ENCODE results near the gene KCNK15.

The KCNK15 gene

GRCh38 chr20:44770484-44771171 lies 25.0 kb downstream of the KCNK15 start:
- H3K4me3 ChIP-seq (ENCODE audit: low read depth, low read length): no peak overlapping the region
- in situ Hi-C loops (cut with HindIII; ENCODE audit: low sequenced_read_pairs): no loop called here
- DNase-seq (ENCODE audit: low read depth): no peak
- no peak for TF ChIP-seq CTCF (IDR thresholded peaks at IDR 0.05; ENCODE audit: low read depth, low read length, missing control alignments)

- TF ChIP-seq CTCF (IDR thresholded peaks at IDR 0.05; ENCODE audit: low read depth, low read length, missing control alignments): no peak
- in situ Hi-C loops (cut with HindIII; ENCODE audit: low sequenced_read_pairs): no loop called here
- DNase-seq (ENCODE audit: low read depth): no peak
- no peak overlapping the region for H3K4me3 ChIP-seq (ENCODE audit: low read depth, low read length)
These were observed 25.5 kb downstream of the KCNK15 start for GRCh38 chr20:44771172-44771535.

GRCh38 chr20:44772636-44773035 lies 27.0 kb downstream of the KCNK15 start:
- no peak for DNase-seq (ENCODE audit: low read depth)
- in situ Hi-C loops (cut with HindIII; ENCODE audit: low sequenced_read_pairs): no loop called here
- no peak for TF ChIP-seq CTCF (IDR thresholded peaks at IDR 0.05; ENCODE audit: low read depth, low read length, missing control alignments)
- H3K4me3 ChIP-seq (ENCODE audit: low read depth, low read length): no peak overlapping the region

- no peak for TF ChIP-seq CTCF (IDR thresholded peaks at IDR 0.05; ENCODE audit: low read depth, low read length, missing control alignments)
- DNase-seq (ENCODE audit: low read depth): no peak
- no peak overlapping the region for H3K4me3 ChIP-seq (ENCODE audit: low read depth, low read length)
- in situ Hi-C loops (cut with HindIII; ENCODE audit: low sequenced_read_pairs): no loop called here
These were observed 27.6 kb downstream of the KCNK15 start for GRCh38 chr20:44773070-44773829.

- H3K4me3 ChIP-seq (ENCODE audit: low read depth, low read length): no peak overlapping the region
- DNase-seq (ENCODE audit: low read depth): peak; percentile 5
- TF ChIP-seq CTCF (IDR thresholded peaks at IDR 0.05; ENCODE audit: low read depth, low read length, missing control alignments): no peak
- in situ Hi-C loops (cut with HindIII; ENCODE audit: low sequenced_read_pairs): no loop called here
These were observed 31.3 kb downstream of the KCNK15 start for GRCh38 chr20:44776980-44777379.

GRCh38 chr20:44780226-44780625 lies 34.6 kb downstream of the KCNK15 start:
- no peak for TF ChIP-seq CTCF (IDR thresholded peaks at IDR 0.05; ENCODE audit: low read depth, low read length, missing control alignments)

More at GRCh38 chr20:44780226-44780625, 34.6 kb downstream of the KCNK15 start:
- in situ Hi-C loops (cut with HindIII; ENCODE audit: low sequenced_read_pairs): no loop called here
- DNase-seq (ENCODE audit: low read depth): peak; percentile 40
- no peak overlapping the region for H3K4me3 ChIP-seq (ENCODE audit: low read depth, low read length)
